ENCODE measurements around the gene PAFAH1B1. TPM values are rescaled to one million over a fixed set of nuclear protein-coding genes. Genes with fewer than 3 reads are reported as not detected.
A peak's percentile ranks its signal among the peaks of the same experiment; 100 is the strongest.
"Not testable (repeated sequence)": the region's sequence is repeated elsewhere in the genome, so short reads cannot be mapped to it uniquely, and the experiment has no call there.

PAFAH1B1 gene
- total and polyA plus RNA-seq, 4 donors: 14.0 to 44.1 (median 29.2) TPM

DNA sequence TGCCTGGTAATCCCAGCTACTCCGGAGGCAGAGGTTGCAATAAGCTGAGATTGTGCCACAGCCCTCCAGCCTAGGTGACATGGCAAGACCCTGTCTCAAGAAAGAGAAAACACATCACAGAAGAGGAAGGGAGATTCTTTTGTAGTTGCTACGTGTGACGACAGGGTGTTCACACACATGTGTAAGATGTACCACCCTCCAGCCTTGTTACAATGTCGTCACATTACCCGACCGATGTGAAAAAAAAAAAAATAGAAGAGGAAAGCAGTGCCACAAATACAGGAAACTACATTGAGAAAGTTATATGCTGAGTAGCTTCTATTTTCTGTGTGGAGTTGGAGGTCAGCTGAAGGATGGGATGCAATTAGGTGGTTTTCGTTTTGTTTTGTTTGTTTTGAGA, 62.1 kb downstream of the PAFAH1B1 start:
- TF ChIP-seq ZBTB33 (IDR thresholded peaks at IDR 0.05) (no peak), RAD21 (IDR thresholded peaks at IDR 0.05) (no peak), JUND (IDR thresholded peaks at IDR 0.05) (no peak)
- Histone ChIP-seq H3K27ac (ENCODE audit: low read depth in 1 of 2, low read length in 2 of 2) (no peak overlapping the region), H3K36me3 (ENCODE audit: control insufficient read depth in 4 of 4, insufficient read depth in 3 of 4, low read depth in 1 of 4, low read length in 3 of 4) (peaks cover 0 to 2% (median 1%) of the 10 kb centered on the region in 4 donors), H3K9me3 (ENCODE audit: control insufficient read depth in 4 of 4, low read length in 3 of 4) (no peaks in the 10 kb centered on the region), H3K9ac (ENCODE audit: low read depth in 1 of 2, low read length in 2 of 2) (no peak overlapping the region), H3K4me1 (ENCODE audit: control insufficient read depth in 4 of 4, insufficient read depth in 4 of 4, low read length in 3 of 4) (peaks cover 0 to 6% (median 3%) of the 10 kb centered on the region in 4 donors), H3K27me3 (ENCODE audit: control insufficient read depth in 4 of 4, insufficient read depth in 4 of 4, low read length in 3 of 4) (no peaks in the 10 kb centered on the region), H3K4me3 (ENCODE audit: low read depth in 1 of 3, low read length in 3 of 3) (no peak overlapping the region)
- DNase-seq (ENCODE audit: low spot score): no peak
- WGBS: 71% methylated on average over 7 of the region's 7 CpGs

DNA sequence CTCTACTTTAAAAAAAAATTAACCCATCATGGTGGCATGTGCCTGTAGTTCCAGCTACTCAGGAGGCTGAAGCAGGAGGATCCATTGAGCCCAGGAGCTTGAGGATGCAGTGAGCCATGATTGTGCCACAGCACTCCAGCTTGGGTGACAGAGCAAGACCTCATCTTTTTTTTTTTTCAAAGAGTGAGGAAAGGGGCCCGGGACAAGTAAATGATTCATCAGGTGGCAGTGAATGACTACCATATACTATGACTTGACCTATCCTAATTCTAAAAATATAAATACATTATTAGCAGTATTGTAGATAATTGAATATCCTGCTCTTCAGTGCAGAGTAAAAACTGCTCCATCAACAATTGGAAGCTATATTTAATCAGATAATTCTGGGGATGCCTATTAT, 62.8 kb downstream of the PAFAH1B1 start:
- 28% methylated on average over 1 of the region's 1 CpG for WGBS
- TF ChIP-seq JUND (IDR thresholded peaks at IDR 0.05) (no peak), FOXA2 (IDR thresholded peaks at IDR 0.05) (no peak)
- H3K27ac ChIP-seq (ENCODE audit: low read depth in 1 of 2, low read length in 2 of 2): no peak overlapping the region
- H3K36me3 ChIP-seq (ENCODE audit: control insufficient read depth in 4 of 4, insufficient read depth in 3 of 4, low read depth in 1 of 4, low read length in 3 of 4): peaks cover 0 to 2% (median 1%) of the 10 kb centered on the region in 4 donors
- H3K4me3 ChIP-seq (ENCODE audit: low read depth in 1 of 3, low read length in 3 of 3): no peak overlapping the region
- no peak for DNase-seq (ENCODE audit: low spot score)
- H3K4me1 ChIP-seq (ENCODE audit: control insufficient read depth in 4 of 4, insufficient read depth in 4 of 4, low read length in 3 of 4): peaks cover 0 to under 1% (median 0%) of the 10 kb centered on the region in 4 donors
- H3K9ac ChIP-seq (ENCODE audit: low read depth in 1 of 2, low read length in 2 of 2): no peak overlapping the region
- H3K9me3 ChIP-seq (ENCODE audit: control insufficient read depth in 4 of 4, low read length in 3 of 4): no peaks in the 10 kb centered on the region
- H3K27me3 ChIP-seq (ENCODE audit: control insufficient read depth in 4 of 4, insufficient read depth in 4 of 4, low read length in 3 of 4): no peaks in the 10 kb centered on the region

- not testable (repeated sequence) for H3K4me3 ChIP-seq (ENCODE audit: low read depth in 1 of 3, low read length in 3 of 3); DNase-seq (ENCODE audit: low spot score); H3K27ac ChIP-seq (ENCODE audit: low read depth in 1 of 2, low read length in 2 of 2); H3K9me3 ChIP-seq (ENCODE audit: control insufficient read depth in 4 of 4, low read length in 3 of 4); H3K4me1 ChIP-seq (ENCODE audit: control insufficient read depth in 4 of 4, insufficient read depth in 4 of 4, low read length in 3 of 4); H3K36me3 ChIP-seq (ENCODE audit: control insufficient read depth in 4 of 4, insufficient read depth in 3 of 4, low read depth in 1 of 4, low read length in 3 of 4); H3K9ac ChIP-seq (ENCODE audit: low read depth in 1 of 2, low read length in 2 of 2); H3K27me3 ChIP-seq (ENCODE audit: control insufficient read depth in 4 of 4, insufficient read depth in 4 of 4, low read length in 3 of 4)
- 76% methylated on average over 8 of the region's 8 CpGs for WGBS
Measured at GRCh38 chr17:2659337-2659736, 65.9 kb downstream of the PAFAH1B1 start.

- H3K27ac ChIP-seq (ENCODE audit: low read depth in 1 of 2, low read length in 2 of 2); H3K4me3 ChIP-seq (ENCODE audit: low read depth in 1 of 3, low read length in 3 of 3); H3K9ac ChIP-seq (ENCODE audit: low read depth in 1 of 2, low read length in 2 of 2); DNase-seq (ENCODE audit: low spot score); H3K27me3 ChIP-seq (ENCODE audit: control insufficient read depth in 4 of 4, insufficient read depth in 4 of 4, low read length in 3 of 4); H3K36me3 ChIP-seq (ENCODE audit: control insufficient read depth in 4 of 4, insufficient read depth in 3 of 4, low read depth in 1 of 4, low read length in 3 of 4); H3K9me3 ChIP-seq (ENCODE audit: control insufficient read depth in 4 of 4, low read length in 3 of 4); H3K4me1 ChIP-seq (ENCODE audit: control insufficient read depth in 4 of 4, insufficient read depth in 4 of 4, low read length in 3 of 4): not testable (repeated sequence)
- WGBS: over 99% methylated on average over 4 of the region's 4 CpGs
Measured at GRCh38 chr17:2660410-2660809, 67.0 kb downstream of the PAFAH1B1 start.

- no peak overlapping the region for H3K4me3 ChIP-seq (ENCODE audit: low read depth in 1 of 3, low read length in 3 of 3)
- no peak overlapping the region for H3K9ac ChIP-seq (ENCODE audit: low read depth in 1 of 2, low read length in 2 of 2)
- WGBS: 73% methylated on average over 5 of the region's 5 CpGs
- H3K27me3 ChIP-seq (ENCODE audit: control insufficient read depth in 4 of 4, insufficient read depth in 4 of 4, low read length in 3 of 4): no peaks in the 10 kb centered on the region
- peaks cover 8 to 48% (median 33%) of the 10 kb centered on the region in 4 donors for H3K36me3 ChIP-seq (ENCODE audit: control insufficient read depth in 4 of 4, insufficient read depth in 3 of 4, low read depth in 1 of 4, low read length in 3 of 4)
- DNase-seq (ENCODE audit: low spot score): no peak
- H3K27ac ChIP-seq (ENCODE audit: low read depth in 1 of 2, low read length in 2 of 2): no peak overlapping the region
- no peaks in the 10 kb centered on the region for H3K9me3 ChIP-seq (ENCODE audit: control insufficient read depth in 4 of 4, low read length in 3 of 4)
- H3K4me1 ChIP-seq (ENCODE audit: control insufficient read depth in 4 of 4, insufficient read depth in 4 of 4, low read length in 3 of 4): no peaks in the 10 kb centered on the region
- TF ChIP-seq HNF4A (conservative IDR thresholded peaks at IDR 0.05) (peak; percentile 62 to 77), HNF4G (IDR thresholded peaks at IDR 0.05) (peak; percentile 16), RXRA (IDR thresholded peaks at IDR 0.05) (peak in 1 of 2 donors; percentile 16), TAF1 (conservative IDR thresholded peaks at IDR 0.05) (no peak)
- TF ChIP-seq, protein P1, sequence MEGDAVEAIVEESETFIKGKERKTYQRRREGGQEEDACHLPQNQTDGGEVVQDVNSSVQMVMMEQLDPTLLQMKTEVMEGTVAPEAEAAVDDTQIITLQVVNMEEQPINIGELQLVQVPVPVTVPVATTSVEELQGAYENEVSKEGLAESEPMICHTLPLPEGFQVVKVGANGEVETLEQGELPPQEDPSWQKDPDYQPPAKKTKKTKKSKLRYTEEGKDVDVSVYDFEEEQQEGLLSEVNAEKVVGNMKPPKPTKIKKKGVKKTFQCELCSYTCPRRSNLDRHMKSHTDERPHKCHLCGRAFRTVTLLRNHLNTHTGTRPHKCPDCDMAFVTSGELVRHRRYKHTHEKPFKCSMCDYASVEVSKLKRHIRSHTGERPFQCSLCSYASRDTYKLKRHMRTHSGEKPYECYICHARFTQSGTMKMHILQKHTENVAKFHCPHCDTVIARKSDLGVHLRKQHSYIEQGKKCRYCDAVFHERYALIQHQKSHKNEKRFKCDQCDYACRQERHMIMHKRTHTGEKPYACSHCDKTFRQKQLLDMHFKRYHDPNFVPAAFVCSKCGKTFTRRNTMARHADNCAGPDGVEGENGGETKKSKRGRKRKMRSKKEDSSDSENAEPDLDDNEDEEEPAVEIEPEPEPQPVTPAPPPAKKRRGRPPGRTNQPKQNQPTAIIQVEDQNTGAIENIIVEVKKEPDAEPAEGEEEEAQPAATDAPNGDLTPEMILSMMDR (IDR thresholded peaks at IDR 0.05; ENCODE audit: low read depth, low read length, missing input control): no peak
Measured at GRCh38 chr17:2672026-2672425, 78.6 kb downstream of the PAFAH1B1 start.

DNA sequence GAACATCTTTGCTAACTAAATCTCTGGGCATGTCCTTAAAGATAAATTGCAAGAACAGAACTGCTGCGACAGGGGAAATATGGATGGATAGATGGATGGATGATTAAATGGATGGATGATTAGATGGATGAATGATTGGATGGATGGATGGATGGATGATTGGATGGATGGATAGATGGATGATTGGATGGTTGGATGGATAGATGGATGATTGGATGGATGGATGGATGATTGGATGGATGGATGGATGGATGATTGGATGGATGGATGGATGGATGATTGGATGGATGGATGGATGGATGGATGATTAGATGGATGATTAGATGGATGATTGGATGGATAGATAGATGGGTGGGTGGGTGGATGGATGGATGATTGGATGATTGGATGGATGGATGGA, 85.8 kb downstream of the PAFAH1B1 start:
- 97% methylated on average over 1 of the region's 1 CpG for WGBS
- not testable (repeated sequence) for H3K4me3 ChIP-seq (ENCODE audit: low read depth in 1 of 3, low read length in 3 of 3); H3K9me3 ChIP-seq (ENCODE audit: control insufficient read depth in 4 of 4, low read length in 3 of 4); H3K4me1 ChIP-seq (ENCODE audit: control insufficient read depth in 4 of 4, insufficient read depth in 4 of 4, low read length in 3 of 4); DNase-seq (ENCODE audit: low spot score); H3K27me3 ChIP-seq (ENCODE audit: control insufficient read depth in 4 of 4, insufficient read depth in 4 of 4, low read length in 3 of 4); H3K9ac ChIP-seq (ENCODE audit: low read depth in 1 of 2, low read length in 2 of 2); H3K27ac ChIP-seq (ENCODE audit: low read depth in 1 of 2, low read length in 2 of 2)
- H3K36me3 ChIP-seq (ENCODE audit: control insufficient read depth in 4 of 4, insufficient read depth in 3 of 4, low read depth in 1 of 4, low read length in 3 of 4): peaks cover 11 to 42% (median 28%) of the 10 kb centered on the region in 4 donors
